Measurements from ENCODE around the gene FOXP2. TPM values are rescaled to one million over a fixed set of nuclear protein-coding genes. Genes with fewer than 3 reads are reported as not detected.

FOXP2 gene
- total RNA-seq, 3 donors from 2014 or later = 5.9 to 21.3 (median 11.1) TPM

GRCh38 chr7:114718861-114719260 is 304.2 kb downstream of the FOXP2 start:
- no peak overlapping the region for H3K4me3 ChIP-seq
- H3K9me3 ChIP-seq = no peaks in the 10 kb centered on the region
- no peaks in the 10 kb centered on the region for H3K27me3 ChIP-seq
- no peak overlapping the region for H3K27ac ChIP-seq
- TF ChIP-seq POLR2A (IDR thresholded peaks at IDR 0.05) (no peak), POLR2AphosphoS5 (IDR thresholded peaks at IDR 0.05) (no peak), CTCF (IDR thresholded peaks at IDR 0.05) (no peak)
- H3K36me3 ChIP-seq = no peaks in the 10 kb centered on the region
- DNase-seq (ENCODE audit: low spot score in 2 of 2) = no peak
- intact Hi-C loops (cut with DNase I; ENCODE audit: low total_unique reads) = no loop called here
- H3K4me1 ChIP-seq = no peaks in the 10 kb centered on the region

GRCh38 chr7:114720725-114721124 is 306.1 kb downstream of the FOXP2 start:
- TF ChIP-seq POLR2A (IDR thresholded peaks at IDR 0.05) (no peak), CTCF (IDR thresholded peaks at IDR 0.05) (no peak), POLR2AphosphoS5 (IDR thresholded peaks at IDR 0.05) (no peak)
- intact Hi-C loops (cut with DNase I; ENCODE audit: low total_unique reads) = no loop called here
- Histone ChIP-seq H3K9me3 (no peaks in the 10 kb centered on the region), H3K36me3 (no peaks in the 10 kb centered on the region), H3K27me3 (no peaks in the 10 kb centered on the region), H3K4me3 (no peak overlapping the region), H3K27ac (no peak overlapping the region), H3K4me1 (no peaks in the 10 kb centered on the region)
- DNase-seq (ENCODE audit: low spot score in 2 of 2) = no peak

- intact Hi-C loops (cut with DNase I; ENCODE audit: low total_unique reads) = no loop called here
- Histone ChIP-seq H3K4me3 (no peak overlapping the region), H3K27me3 (no peaks in the 10 kb centered on the region), H3K36me3 (no peaks in the 10 kb centered on the region), H3K27ac (no peak overlapping the region), H3K4me1 (no peaks in the 10 kb centered on the region), H3K9me3 (no peaks in the 10 kb centered on the region)
- DNase-seq (ENCODE audit: low spot score in 2 of 2) = no peak
- TF ChIP-seq POLR2A (IDR thresholded peaks at IDR 0.05) (no peak), CTCF (IDR thresholded peaks at IDR 0.05) (no peak), POLR2AphosphoS5 (IDR thresholded peaks at IDR 0.05) (no peak)
Observed at GRCh38 chr7:114722562-114722961, 307.9 kb downstream of the FOXP2 start.

- TF ChIP-seq POLR2A (IDR thresholded peaks at IDR 0.05) (no peak), POLR2AphosphoS5 (IDR thresholded peaks at IDR 0.05) (no peak), CTCF (IDR thresholded peaks at IDR 0.05) (no peak)
- no peak for DNase-seq (ENCODE audit: low spot score in 2 of 2)
- intact Hi-C loops (cut with DNase I; ENCODE audit: low total_unique reads) = no loop called here
- Histone ChIP-seq H3K36me3 (no peaks in the 10 kb centered on the region), H3K27me3 (no peaks in the 10 kb centered on the region), H3K4me1 (no peaks in the 10 kb centered on the region), H3K27ac (no peak overlapping the region), H3K9me3 (no peaks in the 10 kb centered on the region), H3K4me3 (no peak overlapping the region)
Observed at GRCh38 chr7:114723308-114723707, 308.7 kb downstream of the FOXP2 start.

GRCh38 chr7:114740095-114740494 is 325.5 kb downstream of the FOXP2 start:
- H3K4me1 ChIP-seq = no peaks in the 10 kb centered on the region

More at GRCh38 chr7:114740095-114740494, 325.5 kb downstream of the FOXP2 start:
- Histone ChIP-seq H3K36me3 (no peaks in the 10 kb centered on the region), H3K9me3 (no peaks in the 10 kb centered on the region), H3K27me3 (no peaks in the 10 kb centered on the region), H3K4me3 (no peak overlapping the region), H3K27ac (no peak overlapping the region)
- no peak for TF ChIP-seq CTCF (IDR thresholded peaks at IDR 0.05)
- TF ChIP-seq POLR2AphosphoS5 (IDR thresholded peaks at IDR 0.05) = no peak
- no peak for TF ChIP-seq POLR2A (IDR thresholded peaks at IDR 0.05)
- intact Hi-C loops (cut with DNase I; ENCODE audit: low total_unique reads) = no loop called here
- DNase-seq (ENCODE audit: low spot score in 2 of 2) = no peak
